H1 (cell line): ENCODE data around the gene ZNF408. TPM values are rescaled to one million over a fixed set of nuclear protein-coding genes. Genes with fewer than 3 reads are reported as not detected.

Experiments
- CTCF ChIA-PET: fragments of 300-600 bp; sonication (Branson Sonifier 250); formaldehyde crosslinking; loops from one replicate; lab custom pipeline; 2021; ENCODE audit not compliant: partially characterized antibody; lab: Charles Lee
- POLR2A ChIA-PET: fragments of 300-600 bp; sonication (Branson Sonifier 250); formaldehyde crosslinking; loops from one replicate; lab custom pipeline; 2021; ENCODE audit warnings: inconsistent platforms; ENCODE audit not compliant: partially characterized antibody; lab: Charles Lee
- DNase-seq, 2 experiments: peaks; one replicate each; pipeline versions ENCODE4 v3.0.0 to v3.0.0-alpha.2; 2010 to 2022; ENCODE audit warnings: low spot score in 2 of 2, low read depth in 1 of 2, mixed read lengths in 1 of 2
- FAIRE-seq: peaks from 2 replicates; lab custom pipeline; 2011; peaks lifted over from hg19 to GRCh38; lab: Jason Lieb, UNC
- H2AFZ ChIP-seq: 2 replicates; pipeline ENCODE4 v1.8.1; 2012; ENCODE audit warnings: low read length, inconsistent platforms
- H2AK5ac ChIP-seq: 2 replicates; pipeline ENCODE4 v1.6.1; 2013; ENCODE audit warnings: low read depth, low read length
- H2BK120ac ChIP-seq: replicated peaks from 2 replicates; pipeline ENCODE3; 2013; ENCODE audit warnings: low read depth, low read length, inconsistent platforms
- H2BK12ac ChIP-seq: 2 replicates; pipeline ENCODE4 v1.6.1; 2013; ENCODE audit warnings: low read depth, low read length
- H2BK15ac ChIP-seq: 2 replicates; pipeline ENCODE4 v1.6.1; 2013; ENCODE audit warnings: low read length
- H2BK20ac ChIP-seq: 2 replicates; pipeline ENCODE4 v1.6.1; 2013; ENCODE audit warnings: low read length
- H2BK5ac ChIP-seq: 2 replicates; pipeline ENCODE4 v1.6.1; 2013; ENCODE audit warnings: low read depth, low read length
- H3K14ac ChIP-seq: 2 replicates; pipeline ENCODE4 v1.6.1; 2013; ENCODE audit warnings: inconsistent platforms; ENCODE audit not compliant: insufficient read length
- H3K18ac ChIP-seq: 2 replicates; pipeline ENCODE4 v1.6.1; 2013; ENCODE audit warnings: low read length; ENCODE audit errors: extremely low read depth
- H3K23ac ChIP-seq: 2 replicates; pipeline ENCODE4 v1.6.1; 2013; ENCODE audit warnings: inconsistent platforms; ENCODE audit not compliant: insufficient read length
- H3K23me2 ChIP-seq: 2 replicates; pipeline ENCODE4 v1.6.1; 2013; ENCODE audit warnings: low read depth, low read length
- H3K27ac ChIP-seq: 2 replicates; pipeline ENCODE4 v1.6.1; 2011; ENCODE audit warnings: low read depth, low read length, inconsistent platforms
- H3K27me3 ChIP-seq, 4 experiments: replicated peaks in 1 of 4; 1 replicate in 1 of 4; 2 replicates in 3 of 4; pipeline versions ENCODE4 v1.6.1 to v1.8.1; 2011 to 2013; ENCODE audit warnings: low read length in 3 of 4, mild to moderate bottlenecking in 3 of 4, inconsistent platforms in 2 of 4, mixed read lengths in 2 of 4, moderate library complexity in 1 of 4; ENCODE audit not compliant: control insufficient read depth in 3 of 4, insufficient read depth in 3 of 4; ENCODE audit errors: extremely low read depth in 1 of 4
- H3K36me3 ChIP-seq, 4 experiments: 2 replicates each; pipeline versions ENCODE4 v1.6.1 to v1.8.1; 2011 to 2013; ENCODE audit warnings: mild to moderate bottlenecking in 4 of 4, low read length in 3 of 4, moderate library complexity in 2 of 4, control low read depth in 1 of 4, inconsistent platforms in 1 of 4; ENCODE audit not compliant: insufficient read depth in 4 of 4, control insufficient read depth in 2 of 4
- H3K4ac ChIP-seq: replicated peaks from 2 replicates; pipeline ENCODE3; 2013; ENCODE audit warnings: low read length, low read depth, mixed read lengths, inconsistent platforms; ENCODE audit not compliant: insufficient read length
- H3K4me1 ChIP-seq, 4 experiments: replicated peaks in 1 of 4; 1 replicate in 1 of 4; 2 replicates in 3 of 4; pipeline versions ENCODE4 v1.6.1 to v1.8.1; 2011 to 2013; ENCODE audit warnings: low read length in 3 of 4, inconsistent platforms in 2 of 4, mixed read lengths in 1 of 4; ENCODE audit not compliant: insufficient read depth in 4 of 4, control insufficient read depth in 3 of 4
- H3K4me2 ChIP-seq, 2 experiments: 2 replicates each; pipeline versions ENCODE4 v1.6.1 to v1.8.1; 2011 to 2013; ENCODE audit warnings: low read depth in 2 of 2, low read length in 2 of 2, control low read depth in 1 of 2, inconsistent platforms in 1 of 2, mild to moderate bottlenecking in 1 of 2; ENCODE audit not compliant: insufficient read depth in 1 of 2
- H3K4me3 ChIP-seq, 4 experiments: fragments of 200-600, 300-600 bp in 1 of 4; sonication (generic), shearing (Covaris generic), sonication (Bioruptor Twin) in 1 of 4; 2 replicates each; pipeline versions ENCODE4 v1.5.1 to v1.8.1; 2011 to 2016; ENCODE audit warnings: low read length in 4 of 4, low read depth in 3 of 4, control low read depth in 2 of 4, inconsistent platforms in 2 of 4, mild to moderate bottlenecking in 2 of 4, mixed read lengths in 1 of 4, moderate library complexity in 1 of 4; ENCODE audit not compliant: insufficient read depth in 2 of 4; ENCODE audit errors: extremely low read depth in 1 of 4
- H3K56ac ChIP-seq: replicated peaks from 2 replicates; pipeline ENCODE3; 2013; ENCODE audit warnings: low read depth, mild to moderate bottlenecking, mixed read lengths, low read length, inconsistent platforms; ENCODE audit not compliant: insufficient read length
- H3K79me1 ChIP-seq: 2 replicates; pipeline ENCODE4 v1.6.1; 2013; ENCODE audit warnings: low read depth, low read length, control low read depth
- H3K79me2 ChIP-seq, 2 experiments: 2 replicates each; pipeline versions ENCODE4 v1.6.1 to v1.8.1; 2012 to 2013; ENCODE audit warnings: low read length in 2 of 2, mild to moderate bottlenecking in 2 of 2, inconsistent platforms in 1 of 2; ENCODE audit not compliant: insufficient read depth in 2 of 2, control insufficient read depth in 1 of 2
- H3K9ac ChIP-seq, 4 experiments: replicated peaks in 1 of 4; 1 replicate in 1 of 4; 2 replicates in 3 of 4; pipeline versions ENCODE4 v1.6.1 to v1.8.1; 2011 to 2013; ENCODE audit warnings: low read depth in 3 of 4, low read length in 3 of 4, control low read depth in 2 of 4, mild to moderate bottlenecking in 2 of 4, moderate library complexity in 2 of 4, inconsistent platforms in 1 of 4; ENCODE audit errors: extremely low read depth in 1 of 4
- H3K9me3 ChIP-seq, 2 experiments: 2 replicates each; pipeline versions ENCODE4 v1.6.1 to v1.8.1; 2012 to 2013; ENCODE audit warnings: mild to moderate bottlenecking in 2 of 2, moderate library complexity in 2 of 2, control low read depth in 1 of 2, inconsistent platforms in 1 of 2, low read depth in 1 of 2, low read length in 1 of 2, mixed read lengths in 1 of 2; ENCODE audit not compliant: insufficient read depth in 2 of 2
- H4K20me1 ChIP-seq, 2 experiments: replicated peaks in 1 of 2; 2 replicates each; pipeline versions ENCODE3 to v1.8.1; 2011 to 2013; ENCODE audit warnings: inconsistent platforms in 2 of 2, low read length in 2 of 2, mild to moderate bottlenecking in 1 of 2; ENCODE audit not compliant: insufficient read depth in 2 of 2, control insufficient read depth in 1 of 2
- H4K5ac ChIP-seq: 2 replicates; pipeline ENCODE4 v1.6.1; 2013; ENCODE audit warnings: low read length, low read depth, mixed read lengths, inconsistent platforms; ENCODE audit not compliant: insufficient read length
- H4K8ac ChIP-seq: 2 replicates; pipeline ENCODE4 v1.8.0; 2013; ENCODE audit warnings: mild to moderate bottlenecking, moderate library complexity, low read length, inconsistent platforms; ENCODE audit not compliant: insufficient read depth; ENCODE audit errors: extremely low read depth
- H4K91ac ChIP-seq: replicated peaks from 2 replicates; pipeline ENCODE3; 2013; ENCODE audit warnings: low read length, mixed read lengths, inconsistent platforms; ENCODE audit not compliant: insufficient read length
- CHD2 ChIP-seq: IDR thresholded peaks from 2 replicates; pipeline ENCODE4 v1.6.1; 2012; ENCODE audit warnings: low read length, improper control_type of control experiment
- CREB1 ChIP-seq: IDR thresholded peaks from 2 replicates; pipeline ENCODE4 v1.6.1; 2012; ENCODE audit warnings: inconsistent platforms
- CTBP2 ChIP-seq: IDR thresholded peaks from 2 replicates; pipeline ENCODE4 v1.7.0; 2011; ENCODE audit warnings: borderline replicate concordance, mild to moderate bottlenecking, moderate library complexity, mixed read lengths, low read length; ENCODE audit not compliant: insufficient read depth, insufficient read length
- EZH2 ChIP-seq: fragments of 200-600 bp; sonication (generic); IDR thresholded peaks from 2 replicates; pipeline ENCODE4 v1.7.1; 2012; ENCODE audit warnings: low read depth, mild to moderate bottlenecking, moderate library complexity, low read length, inconsistent platforms; ENCODE audit not compliant: severe bottlenecking
- GABPA ChIP-seq: IDR thresholded peaks from 2 replicates; pipeline ENCODE4 v1.6.1; 2011; ENCODE audit warnings: mild to moderate bottlenecking, low read length, moderate library complexity, borderline replicate concordance; ENCODE audit not compliant: insufficient read depth
- HDAC2 ChIP-seq, 2 experiments: fragments of 300-600 bp in 1 of 2; sonication (generic) in 1 of 2; IDR thresholded peaks; 2 replicates each; pipeline ENCODE4 v1.6.1; 2011 to 2012; ENCODE audit warnings: low read depth in 2 of 2, low read length in 2 of 2, mild to moderate bottlenecking in 2 of 2, moderate library complexity in 2 of 2, borderline replicate concordance in 1 of 2, inconsistent platforms in 1 of 2
- HDAC6 ChIP-seq: IDR thresholded peaks from one replicate; pipeline ENCODE4 v1.7.1; 2012; ENCODE audit warnings: low read depth, mild to moderate bottlenecking, inconsistent platforms, low read length, moderate library complexity
- JUND ChIP-seq: IDR thresholded peaks from 2 replicates; pipeline ENCODE4 v1.6.1; 2011; ENCODE audit warnings: mild to moderate bottlenecking, improper control_type of control experiment, low read length
- MAFK ChIP-seq: IDR thresholded peaks from 2 replicates; pipeline ENCODE4 v1.6.1; 2012; ENCODE audit warnings: low read depth, mild to moderate bottlenecking, improper control_type of control experiment, low read length
- NANOG ChIP-seq: IDR thresholded peaks from 2 replicates; pipeline ENCODE4 v1.6.1; 2011; ENCODE audit warnings: low read length, low read depth, mild to moderate bottlenecking, inconsistent platforms; ENCODE audit not compliant: insufficient read depth, poor library complexity, severe bottlenecking
- POLR2AphosphoS5 ChIP-seq: IDR thresholded peaks from 2 replicates; pipeline ENCODE4 v1.6.1; 2011; ENCODE audit warnings: low read depth, low read length
- RXRA ChIP-seq: IDR thresholded peaks from 2 replicates; pipeline ENCODE4 v1.6.1; 2011; ENCODE audit warnings: low read depth, mild to moderate bottlenecking, low read length, moderate library complexity; ENCODE audit not compliant: insufficient read depth
- SP2 ChIP-seq: IDR thresholded peaks from 2 replicates; pipeline ENCODE4 v1.6.1; 2012; ENCODE audit warnings: mild to moderate bottlenecking, low read length, inconsistent platforms
- TAF1 ChIP-seq: IDR thresholded peaks from 2 replicates; pipeline ENCODE4 v1.6.1; 2011; ENCODE audit warnings: mild to moderate bottlenecking, low read depth, low read length
- TCF12 ChIP-seq: IDR thresholded peaks from 2 replicates; pipeline ENCODE4 v1.6.1; 2011; ENCODE audit warnings: low read depth, mild to moderate bottlenecking, low read length
- TEAD4 ChIP-seq: IDR thresholded peaks from 2 replicates; pipeline ENCODE4 v1.6.1; 2012; ENCODE audit warnings: low read depth, low read length, inconsistent platforms, mixed read lengths
- WGBS, 2 experiments: shearing (Covaris generic) in 1 of 2; methylation state at CpG; one replicate each; pipeline versions ENCODE4 v1.1.6 to v1.1.7; 2013 to 2015; ENCODE audit warnings: low lambda C conversion rate in 2 of 2, mixed read lengths in 2 of 2, inconsistent platforms in 1 of 2, low coverage in 1 of 2, missing lambda C conversion rate in 1 of 2; ENCODE audit not compliant: insufficient replicate concordance in 2 of 2, insufficient coverage in 1 of 2, insufficient read length in 1 of 2; ENCODE audit errors: extremely low coverage in 1 of 2, missing lambda C conversion rate in 1 of 2; 5-methylcytosine and 5-hydroxymethylcytosine counted together
- polyA plus RNA-seq, 7 experiments: library from polyadenylated mRNA; depleted of rRNA in 3 of 7; stranded (reverse) in 5 of 7; unstranded in 2 of 7; fragments of >200 nt in 5 of 7; fragments of 200-250 nt in 2 of 7; gene quantifications; 1 replicate in 5 of 7; 2 replicates in 1 of 7; 4 replicates in 1 of 7; pipeline versions ENCODE4 v1.2.1 to v1.2.3, GENCODE V29; 2011 to 2013; ENCODE audit warnings: missing spikeins in 2 of 7, mixed read lengths in 2 of 7
- total RNA-seq: library from RNA; stranded (reverse); fragmentation: NEBNext Ultra II Directional; extraction: Animal tissue kit (Norgen Biotek cat#: 25700); gene quantifications from 2 replicates; pipeline ENCODE4 v1.2.1, GENCODE V29; 2021

ZNF408 gene
- total and polyA plus RNA-seq, 2 of the 8 experiments (the other 6 are each of a cell fraction or from before 2014, with no cell fraction given): 10.7 to 11.0 TPM

DNA sequence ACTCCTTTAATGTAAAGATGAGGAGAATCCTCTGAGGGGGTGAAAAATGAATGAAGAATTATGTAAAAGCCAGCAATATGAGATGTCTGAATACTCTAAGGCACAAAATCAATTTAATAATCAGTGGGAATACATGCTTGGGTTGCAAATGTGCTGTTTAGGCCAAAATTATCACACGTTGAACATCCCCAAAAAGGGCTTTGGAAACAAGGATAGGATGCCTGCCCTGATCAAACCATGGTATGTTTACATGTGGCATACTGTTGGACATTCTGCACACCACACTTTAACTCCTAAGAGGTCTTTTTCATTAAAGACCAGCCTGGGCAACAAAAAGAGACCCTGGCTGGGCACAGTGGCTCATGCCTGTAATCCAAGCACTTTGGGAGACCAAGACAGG, 44.5 kb downstream of the ZNF408 start:
- H3K9ac ChIP-seq: no peak overlapping the region
- peaks cover 24 to 86% (median 67%) of the 10 kb centered on the region in 4 experiments for H3K36me3 ChIP-seq
- H4K91ac ChIP-seq: no peak overlapping the region
- FAIRE-seq (no peak), DNase-seq (no peak)
- ChIA-PET CTCF (no interaction called here), POLR2A (no interaction called here)
- no peak overlapping the region for H3K27ac ChIP-seq
- no peak overlapping the region for H3K23ac ChIP-seq
- no peaks in the 10 kb centered on the region for H3K4me1 ChIP-seq
- 83% methylated on average over 1 of the region's 1 CpG; no CpG with 5 or more reads in 1 of the 2 experiments for WGBS, 2 experiments
- no peaks in the 10 kb centered on the region for H3K79me2 ChIP-seq
- H3K4ac ChIP-seq: no peak overlapping the region
- no peak overlapping the region for H2BK12ac ChIP-seq
- no peaks in the 10 kb centered on the region for H3K27me3 ChIP-seq
- no peak overlapping the region for H3K4me2 ChIP-seq
- no peak overlapping the region for H3K56ac ChIP-seq
- no peak overlapping the region for H3K18ac ChIP-seq
- no peaks in the 10 kb centered on the region for H3K9me3 ChIP-seq
- H4K20me1 ChIP-seq: no peaks in the 10 kb centered on the region
- H2AFZ ChIP-seq: no peak overlapping the region
- no peak overlapping the region for H4K8ac ChIP-seq
- no peak overlapping the region for H2BK5ac ChIP-seq
- H2AK5ac ChIP-seq: no peak overlapping the region
- no peaks in the 10 kb centered on the region for H3K79me1 ChIP-seq
- no peak overlapping the region for H2BK15ac ChIP-seq
- no peaks in the 10 kb centered on the region for H3K23me2 ChIP-seq
- H2BK120ac ChIP-seq: no peak overlapping the region
- H3K4me3 ChIP-seq: no peak overlapping the region
- H4K5ac ChIP-seq: no peak overlapping the region
- H3K14ac ChIP-seq: no peak overlapping the region
- H2BK20ac ChIP-seq: no peak overlapping the region
- no peak for TF ChIP-seq MAFK
- TF ChIP-seq TCF12: no peak
- no peak for TF ChIP-seq JUND
- no peak for TF ChIP-seq HDAC2 (IDR thresholded peaks at IDR 0.05; ENCODE audit: borderline replicate concordance in 1 of 2, low read depth in 2 of 2, low read length in 2 of 2)
- TF ChIP-seq SP2: no peak
- TF ChIP-seq CHD2: no peak
- TF ChIP-seq POLR2AphosphoS5: no peak
- no peak for TF ChIP-seq TEAD4
- no peak for TF ChIP-seq GABPA
- no peak for TF ChIP-seq CTBP2
- no peak for TF ChIP-seq EZH2
- TF ChIP-seq RXRA: no peak
- TF ChIP-seq CREB1: no peak
- no peak for TF ChIP-seq HDAC6
- no peak for TF ChIP-seq TAF1
- TF ChIP-seq NANOG: no peak
